ENCODE data around the gene SMC6. TPM values are rescaled to one million over a fixed set of nuclear protein-coding genes. Genes with fewer than 3 reads are reported as not detected.

The SMC6 gene
- total RNA-seq = 10 to 100 TPM; 12.8 to 26.6 (median 16.8) TPM

- no peak for TF ChIP-seq CTCF (IDR thresholded peaks at IDR 0.05; ENCODE audit: low read depth)
These were observed at the start of gene SMC6, which contains the start of gene GEN1 for GRCh38 chr2:17753803-17754663. Gene SMC6 (minus strand): TSS chr2:17753810. CDS start chr2:17745946, 7,864 bp downstream. Gene GEN1 (plus strand): TSS chr2:17754138. CDS start chr2:17759944, 5,806 bp downstream.

GRCh38 chr2:17800693-17801458 lies 47.3 kb upstream of the SMC6 start:
- no peak for TF ChIP-seq CTCF (IDR thresholded peaks at IDR 0.05; ENCODE audit: low read depth)

GRCh38 chr2:17800219-17800618 lies 46.6 kb upstream of the SMC6 start:
- TF ChIP-seq CTCF (IDR thresholded peaks at IDR 0.05; ENCODE audit: low read depth) = no peak

GRCh38 chr2:17799301-17800120 lies 45.9 kb upstream of the SMC6 start:
- no peak for TF ChIP-seq CTCF (IDR thresholded peaks at IDR 0.05; ENCODE audit: low read depth)

GRCh38 chr2:17798338-17798737 lies 44.7 kb upstream of the SMC6 start:
- no peak for TF ChIP-seq CTCF (IDR thresholded peaks at IDR 0.05; ENCODE audit: low read depth)

- TF ChIP-seq CTCF (IDR thresholded peaks at IDR 0.05; ENCODE audit: low read depth) = no peak
These were observed 41.7 kb upstream of the SMC6 start for GRCh38 chr2:17795309-17795708.
